ENCODE data around the gene METTL22. TPM values are rescaled to one million over a fixed set of nuclear protein-coding genes. Genes with fewer than 3 reads are reported as not detected.

METTL22 gene
- total RNA-seq, 2 donors from 2014 or later, result 29.8 to 65.9 TPM

DNA sequence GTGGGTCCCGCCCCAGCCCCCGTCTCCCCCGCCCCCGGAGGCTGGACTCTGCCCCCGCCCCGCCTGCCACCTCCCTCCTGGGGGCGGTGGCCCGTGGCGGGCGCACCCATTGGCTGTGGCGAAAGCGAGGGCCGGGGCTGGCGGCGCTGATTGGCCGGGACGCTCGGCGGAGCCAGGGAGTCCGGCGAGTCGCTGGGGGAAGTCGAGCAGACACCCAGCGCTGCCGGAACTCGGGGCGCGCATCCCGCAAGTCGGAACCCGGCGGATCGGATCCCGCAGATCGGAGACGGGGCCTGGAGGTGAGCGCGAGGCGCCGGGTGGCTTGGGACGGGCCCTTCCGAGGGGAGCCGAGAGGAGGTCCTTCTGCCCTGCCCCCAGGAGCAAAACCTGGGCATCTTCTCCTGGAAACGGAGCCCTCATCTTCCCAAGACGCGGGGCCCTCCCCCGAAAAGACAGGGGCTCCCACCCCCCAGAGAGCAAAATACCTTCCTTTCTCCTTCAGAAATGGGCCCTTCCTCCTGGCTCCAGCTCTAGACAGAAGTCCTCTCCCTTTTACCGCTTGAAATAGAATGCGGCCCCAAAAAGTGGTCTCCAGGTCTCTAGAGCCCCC lies 53.0 kb downstream of the METTL22 start, which contains the start of gene ABAT:
ABAT (plus strand) TSS at position 205 of the 610 bp plus-strand sequence. CDS start 61,123 bp downstream, outside the sequence.
- H3K4me1 Mint-ChIP-seq (ENCODE audit: low read depth in 2 of 2), result peaks cover 7 to 19% of the 10 kb centered on the region in 2 donors
- ATAC-seq, result peak; percentile 100
- no peaks in the 10 kb centered on the region for H3K9me3 Mint-ChIP-seq
- peak within 1 kb of the TSS; percentile 67 to 90 for H3K27ac Mint-ChIP-seq
- H3K27me3 Mint-ChIP-seq, result no peaks in the 10 kb centered on the region
- H3K4me3 Mint-ChIP-seq, result peak within 1 kb of the TSS; percentile 95
- peak; percentile 95 for DNase-seq (ENCODE audit: low spot score)
- H3K36me3 Mint-ChIP-seq, result peaks cover under 1% of the 10 kb centered on the region

DNA sequence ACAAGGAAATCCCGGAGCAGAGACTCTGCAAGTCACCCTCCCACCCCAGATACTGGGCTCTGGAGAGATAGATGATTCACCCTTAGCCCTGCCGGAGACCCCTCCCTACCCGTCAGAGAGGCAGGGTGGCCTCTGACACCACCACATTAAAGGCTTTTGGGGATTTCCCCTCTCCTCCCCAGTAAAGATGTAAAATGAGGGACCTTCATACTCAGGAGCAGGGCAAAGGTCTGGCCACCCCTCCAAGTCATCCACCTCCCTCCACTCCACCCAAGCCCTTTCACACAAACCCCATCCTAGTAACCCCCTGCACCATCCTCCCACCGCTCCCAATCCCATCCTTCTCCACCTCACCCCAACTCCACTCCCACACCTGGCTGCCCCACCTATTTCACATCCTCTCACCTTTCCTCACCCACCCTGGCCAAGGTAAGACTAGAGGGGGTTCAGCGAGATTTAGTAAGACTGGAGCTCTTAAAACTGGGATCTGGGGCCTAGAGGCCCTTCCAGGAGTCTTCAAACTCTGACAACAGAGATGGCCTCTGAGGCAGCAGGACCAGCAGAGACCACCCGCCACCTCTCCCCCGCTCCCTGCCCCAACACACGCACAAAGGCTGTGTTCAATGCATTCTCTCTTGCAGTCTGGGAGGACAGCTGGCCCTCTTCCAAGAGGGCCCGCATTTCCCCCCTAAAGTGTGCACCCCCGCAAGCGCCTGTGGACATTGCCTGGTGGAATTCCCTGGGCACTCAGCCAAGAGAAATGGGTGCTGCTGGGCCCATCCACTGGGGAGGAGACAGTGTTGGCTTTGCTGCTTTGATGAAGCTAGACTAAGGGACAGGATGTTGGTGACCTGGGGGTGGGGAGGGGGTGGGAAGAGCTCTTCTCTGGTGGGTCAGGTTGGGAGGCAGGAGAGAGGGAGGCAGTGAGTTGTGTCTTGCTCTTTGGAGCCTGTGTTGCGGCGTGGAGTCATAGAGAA lies 54.0 kb downstream of the METTL22 start:
- ATAC-seq (peak in 1 of 2 donors; percentile 31), DNase-seq (ENCODE audit: low spot score) (peak; percentile 62)
- Mint-ChIP-seq H3K27ac (peak overlapping the region; percentile 67 to 90), H3K4me1 (ENCODE audit: low read depth in 2 of 2) (peaks cover 7 to 24% of the 10 kb centered on the region in 2 donors), H3K36me3 (peaks cover 8% of the 10 kb centered on the region), H3K9me3 (no peaks in the 10 kb centered on the region), H3K4me3 (peak overlapping the region; percentile 95), H3K27me3 (no peaks in the 10 kb centered on the region)

DNA sequence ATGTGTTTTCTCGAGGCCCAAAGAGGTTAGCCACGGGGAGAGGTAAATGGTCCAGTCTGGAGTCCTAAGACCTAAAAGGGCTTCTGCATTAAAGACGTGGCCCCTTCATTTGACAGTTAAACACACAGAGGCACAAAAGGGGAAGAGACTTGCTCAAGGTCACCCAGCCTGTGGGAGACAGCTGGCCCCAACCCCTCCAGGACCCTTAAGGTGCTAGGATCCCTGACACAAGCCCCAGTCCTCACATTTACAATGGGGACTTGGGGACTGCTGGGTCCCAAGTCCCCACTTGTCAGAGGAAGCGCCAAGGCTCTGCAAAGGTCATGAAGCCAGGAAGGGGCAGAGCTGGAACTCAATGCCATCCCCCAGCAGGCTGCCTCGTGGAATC lies 54.7 kb downstream of the METTL22 start:
- Mint-ChIP-seq H3K4me3 (peak overlapping the region; percentile 63), H3K27ac (no peak overlapping the region), H3K9me3 (no peaks in the 10 kb centered on the region), H3K27me3 (no peaks in the 10 kb centered on the region), H3K4me1 (ENCODE audit: low read depth in 2 of 2) (peaks cover 7 to 26% of the 10 kb centered on the region in 2 donors), H3K36me3 (peaks cover 8% of the 10 kb centered on the region)
- ATAC-seq, result no peak
- no peak for DNase-seq (ENCODE audit: low spot score)

DNA sequence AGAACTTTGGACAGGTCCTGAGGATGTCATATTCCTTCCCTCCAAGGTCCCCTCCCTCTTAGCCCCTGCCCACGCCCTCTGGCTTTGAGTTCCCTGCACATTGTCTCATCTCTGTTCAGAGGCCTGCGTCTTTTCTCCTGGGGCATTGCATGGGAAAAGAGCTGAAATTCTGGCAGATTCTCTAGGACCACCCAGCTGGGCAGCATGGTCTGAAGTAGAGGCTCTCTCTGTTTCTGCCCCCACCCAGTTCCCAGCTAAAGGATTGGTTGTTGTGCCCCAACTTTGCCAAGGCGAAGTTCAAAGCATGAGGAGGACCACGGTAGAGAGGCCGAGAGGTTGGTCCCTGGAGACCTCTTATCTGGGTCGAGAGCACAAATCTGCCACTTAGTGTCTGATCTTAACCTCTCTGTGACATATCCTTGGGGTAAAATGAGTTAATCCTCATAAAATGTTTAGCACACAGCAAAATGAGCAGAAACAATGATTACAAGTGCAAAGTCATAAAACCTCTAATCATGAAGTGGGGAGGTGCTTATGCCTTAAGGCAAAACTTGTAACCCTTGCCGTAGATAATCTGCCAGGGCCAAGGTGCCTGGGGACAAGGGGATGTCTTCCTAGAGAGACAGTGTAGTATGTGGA lies 55.4 kb downstream of the METTL22 start:
- Mint-ChIP-seq H3K27ac (peak overlapping the region in 1 of 2 donors; percentile 45), H3K4me3 (no peak overlapping the region), H3K27me3 (no peaks in the 10 kb centered on the region), H3K4me1 (ENCODE audit: low read depth in 2 of 2) (peaks cover 7 to 26% of the 10 kb centered on the region in 2 donors), H3K36me3 (peaks cover 8% of the 10 kb centered on the region), H3K9me3 (no peaks in the 10 kb centered on the region)
- no peak for DNase-seq (ENCODE audit: low spot score)
- no peak for ATAC-seq

DNA sequence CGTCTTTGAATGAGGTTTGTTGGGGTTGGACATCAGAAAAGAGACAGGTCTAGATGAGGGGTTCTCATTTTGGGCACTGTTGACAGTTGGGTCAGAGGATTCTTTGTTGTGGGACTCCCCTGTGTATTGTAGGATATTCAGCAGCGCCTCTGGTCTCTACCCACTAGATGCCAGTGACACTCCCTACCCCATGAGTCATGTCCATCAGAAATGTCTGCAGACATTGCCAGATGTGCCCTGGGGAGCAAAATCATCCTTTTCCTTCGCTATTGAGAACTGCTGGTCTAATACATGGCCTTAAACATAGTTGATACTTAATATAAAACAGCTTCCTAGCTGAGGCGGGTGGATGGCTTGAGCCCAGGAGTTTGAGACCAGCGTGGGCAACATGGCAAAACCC lies 56.0 kb downstream of the METTL22 start:
- Mint-ChIP-seq H3K9me3 (no peaks in the 10 kb centered on the region), H3K4me3 (no peak overlapping the region), H3K27ac (no peak overlapping the region), H3K27me3 (no peaks in the 10 kb centered on the region), H3K4me1 (ENCODE audit: low read depth in 2 of 2) (peaks cover 7 to 26% of the 10 kb centered on the region in 2 donors), H3K36me3 (peaks cover 8% of the 10 kb centered on the region)
- no peak for ATAC-seq
- no peak for DNase-seq (ENCODE audit: low spot score)

DNA sequence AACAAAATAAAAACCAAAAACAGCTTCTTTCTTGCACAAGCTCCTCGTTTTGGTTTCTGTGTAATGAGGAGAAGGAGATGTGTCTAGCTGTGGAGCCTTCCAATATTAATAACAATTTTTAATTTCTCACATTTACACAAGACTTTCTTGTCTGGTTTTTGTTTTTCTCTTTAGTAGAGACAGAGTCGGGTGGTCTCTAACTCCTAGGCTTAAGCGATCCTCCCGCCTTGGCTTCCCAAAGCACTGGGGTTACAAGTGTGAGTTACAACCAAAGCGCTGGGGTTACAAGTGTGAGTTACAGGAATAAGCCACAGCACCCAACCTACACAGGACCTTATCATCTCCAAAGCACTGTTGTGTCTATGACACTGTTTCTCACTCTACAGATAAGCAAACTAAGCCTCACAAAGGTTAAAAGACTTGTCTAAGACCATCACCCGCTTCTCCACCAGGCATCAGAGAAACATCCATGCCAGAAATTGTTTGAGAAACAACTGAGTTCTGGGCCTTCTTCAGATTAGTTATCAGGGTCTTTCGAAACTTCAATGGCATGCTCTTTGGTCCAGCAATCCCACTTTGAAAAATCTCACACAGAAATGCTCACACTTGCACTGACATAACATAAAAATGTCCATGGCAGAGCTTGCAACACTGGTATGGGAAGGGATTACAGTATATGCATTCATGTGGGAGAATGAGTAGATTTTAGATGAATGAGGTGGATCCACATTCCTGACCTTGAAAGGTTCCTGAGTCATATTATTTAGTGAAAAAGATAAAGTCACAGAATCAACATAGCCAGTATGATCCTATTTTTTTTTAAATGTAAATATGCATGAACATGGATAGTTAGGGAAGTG lies 56.8 kb downstream of the METTL22 start:
- H3K27ac Mint-ChIP-seq, result no peak overlapping the region
- DNase-seq (ENCODE audit: low spot score) (no peak), ATAC-seq (no peak)
- H3K4me3 Mint-ChIP-seq, result no peak overlapping the region
- no peaks in the 10 kb centered on the region for H3K9me3 Mint-ChIP-seq
- peaks cover 7 to 26% of the 10 kb centered on the region in 2 donors for H3K4me1 Mint-ChIP-seq (ENCODE audit: low read depth in 2 of 2)
- H3K27me3 Mint-ChIP-seq, result no peaks in the 10 kb centered on the region
- H3K36me3 Mint-ChIP-seq, result peaks cover 8% of the 10 kb centered on the region

DNA sequence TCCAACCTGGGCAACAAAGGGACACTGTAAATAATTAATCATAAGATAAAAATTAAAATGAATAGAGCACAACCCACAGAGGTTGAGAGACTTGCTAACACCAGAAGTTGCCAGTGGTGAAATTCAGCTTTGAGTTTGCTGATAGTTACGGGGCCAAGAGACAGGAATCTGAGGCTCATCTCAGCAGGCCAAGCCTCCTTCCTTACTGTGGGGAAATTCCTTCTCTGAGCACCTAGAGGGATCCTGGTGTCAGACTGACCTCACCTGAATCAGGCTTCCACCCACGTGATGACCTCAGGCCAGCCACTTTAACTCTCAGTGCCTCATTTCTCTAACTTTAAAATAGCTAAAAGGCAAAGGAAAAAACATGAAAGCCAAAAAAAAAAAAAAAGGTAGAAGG lies 57.7 kb downstream of the METTL22 start:
- no peaks in the 10 kb centered on the region for H3K9me3 Mint-ChIP-seq
- H3K27me3 Mint-ChIP-seq, result no peaks in the 10 kb centered on the region
- ATAC-seq, result no peak
- DNase-seq (ENCODE audit: low spot score), result no peak
- peaks cover 8% of the 10 kb centered on the region for H3K36me3 Mint-ChIP-seq
- H3K4me3 Mint-ChIP-seq, result no peak overlapping the region
- H3K27ac Mint-ChIP-seq, result no peak overlapping the region
- peaks cover 7 to 22% of the 10 kb centered on the region in 2 donors for H3K4me1 Mint-ChIP-seq (ENCODE audit: low read depth in 2 of 2)

DNA sequence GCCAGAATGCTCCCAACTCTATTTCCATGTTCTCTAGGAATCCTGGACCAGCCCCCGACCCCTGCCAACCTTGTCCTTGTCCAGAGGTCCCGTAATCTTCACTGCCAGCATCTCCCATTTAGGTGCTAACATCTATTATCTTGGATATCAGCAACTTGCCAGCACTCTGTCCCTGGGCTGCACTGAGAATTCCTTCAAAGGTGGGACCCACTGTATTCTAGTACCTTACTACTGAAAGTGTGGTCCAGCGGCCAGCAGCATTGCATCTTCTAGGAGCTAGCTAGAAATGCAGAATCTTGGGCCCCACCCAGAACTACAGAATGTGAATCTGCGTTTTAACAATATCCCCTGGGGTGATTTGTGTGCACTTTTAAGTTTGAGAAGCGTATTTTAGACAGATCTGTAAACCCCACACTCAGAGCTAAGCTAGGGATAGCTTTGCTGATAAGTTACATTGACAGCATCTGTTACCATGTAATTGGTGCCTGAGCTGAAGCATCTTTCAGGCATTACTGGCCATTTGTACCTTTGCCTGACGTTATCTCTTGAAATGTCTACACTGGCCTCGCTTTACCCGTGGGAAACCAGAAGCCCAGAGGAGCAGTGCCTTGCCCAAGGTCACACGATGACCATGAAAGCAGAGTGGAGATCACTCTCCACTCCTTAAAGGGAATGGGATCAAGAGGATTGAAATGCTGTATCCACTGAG lies 61.2 kb downstream of the METTL22 start:
- Mint-ChIP-seq H3K27ac (no peak overlapping the region), H3K9me3 (no peaks in the 10 kb centered on the region), H3K4me1 (ENCODE audit: low read depth in 2 of 2) (peaks cover 0 to 12% of the 10 kb centered on the region in 2 donors), H3K27me3 (no peaks in the 10 kb centered on the region), H3K4me3 (no peak overlapping the region), H3K36me3 (peaks cover 8% of the 10 kb centered on the region)
- no peak for DNase-seq (ENCODE audit: low spot score)
- no peak for ATAC-seq

DNA sequence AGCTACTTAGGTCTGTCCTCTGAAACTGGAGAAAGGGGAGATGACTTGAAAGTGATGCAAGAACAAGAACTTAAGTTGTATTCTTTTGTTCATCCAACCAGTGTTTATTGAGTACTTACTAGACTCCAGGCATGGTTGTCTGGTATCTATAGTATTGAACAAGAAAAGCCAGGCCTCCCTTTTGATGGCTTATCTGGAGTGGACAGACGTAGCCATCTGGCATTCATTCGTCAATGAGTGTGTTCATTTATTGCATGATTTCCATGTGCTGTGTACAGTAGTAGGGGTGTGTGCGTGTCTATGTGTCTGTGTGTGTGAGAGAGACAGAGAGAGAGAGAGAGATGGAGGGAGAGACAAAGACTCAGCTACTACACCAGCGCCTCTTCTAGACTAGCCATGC lies 62.1 kb downstream of the METTL22 start:
- no peak overlapping the region for H3K4me3 Mint-ChIP-seq
- H3K9me3 Mint-ChIP-seq, result no peaks in the 10 kb centered on the region
- H3K27me3 Mint-ChIP-seq, result no peaks in the 10 kb centered on the region
- no peak for DNase-seq (ENCODE audit: low spot score)
- H3K36me3 Mint-ChIP-seq, result peaks cover 8% of the 10 kb centered on the region
- no peak overlapping the region for H3K27ac Mint-ChIP-seq
- peaks cover 0 to 9% of the 10 kb centered on the region in 2 donors for H3K4me1 Mint-ChIP-seq (ENCODE audit: low read depth in 2 of 2)
- peak in 1 of 2 donors; percentile 13 for ATAC-seq

DNA sequence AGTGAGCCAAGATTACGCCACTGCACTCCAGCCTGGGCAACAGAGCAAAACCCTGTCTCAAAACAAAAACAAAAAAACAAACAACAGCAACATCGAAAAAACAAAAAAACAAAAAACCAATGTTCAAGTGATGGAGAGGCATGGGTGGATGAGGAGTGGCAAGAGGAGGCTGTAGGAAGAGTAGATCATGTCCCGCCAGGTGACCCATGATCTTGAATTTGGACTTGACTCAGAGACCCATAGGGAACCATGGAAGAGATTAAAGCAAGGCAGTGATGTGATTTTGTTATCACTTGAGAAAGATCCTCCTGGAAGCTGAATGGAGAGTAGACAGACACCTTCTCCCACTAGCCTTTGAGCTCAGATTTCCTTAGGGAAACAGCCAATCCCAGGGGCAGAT lies 64.1 kb downstream of the METTL22 start:
- H3K27me3 Mint-ChIP-seq, result no peaks in the 10 kb centered on the region
- peaks cover 7% of the 10 kb centered on the region for H3K9me3 Mint-ChIP-seq
- no peak overlapping the region for H3K4me3 Mint-ChIP-seq
- H3K27ac Mint-ChIP-seq, result no peak overlapping the region
- H3K4me1 Mint-ChIP-seq (ENCODE audit: low read depth in 2 of 2), result peaks cover 0 to 4% of the 10 kb centered on the region in 2 donors
- ATAC-seq (no peak), DNase-seq (ENCODE audit: low spot score) (no peak)
- peaks cover 9% of the 10 kb centered on the region for H3K36me3 Mint-ChIP-seq

DNA sequence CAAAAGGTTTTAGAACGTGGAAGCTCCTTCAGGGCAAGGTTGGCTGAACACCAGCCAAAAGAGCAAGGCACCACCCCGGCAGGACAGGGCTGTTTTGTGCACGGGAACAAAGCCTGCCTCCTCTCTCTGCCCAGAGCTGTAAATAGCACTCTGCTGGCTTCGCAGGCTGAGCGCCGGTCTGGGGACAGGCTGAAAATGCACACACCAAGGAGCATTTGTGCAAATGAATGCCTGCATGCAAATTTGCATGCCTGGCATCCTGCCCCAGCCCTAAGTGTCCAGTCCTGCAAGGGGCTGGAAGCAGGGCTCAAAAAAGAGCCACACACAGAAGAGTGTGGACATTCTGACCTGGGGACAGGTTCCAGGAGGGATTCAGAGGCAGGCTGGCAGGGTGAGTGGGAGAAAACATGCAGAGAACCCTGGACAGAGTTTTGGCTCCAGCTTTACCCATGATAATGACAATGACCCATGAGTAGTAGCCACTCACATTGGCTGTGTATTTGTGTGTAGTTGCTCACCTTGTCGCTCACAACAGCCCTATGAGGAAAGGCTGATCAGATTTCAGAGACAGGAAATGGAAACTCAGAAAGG lies 64.6 kb downstream of the METTL22 start:
- H3K27ac Mint-ChIP-seq, result no peak overlapping the region
- ATAC-seq, result no peak
- no peaks in the 10 kb centered on the region for H3K27me3 Mint-ChIP-seq
- no peak overlapping the region for H3K4me3 Mint-ChIP-seq
- no peak for DNase-seq (ENCODE audit: low spot score)
- peaks cover 0 to 2% of the 10 kb centered on the region in 2 donors for H3K4me1 Mint-ChIP-seq (ENCODE audit: low read depth in 2 of 2)
- H3K36me3 Mint-ChIP-seq, result peaks cover 9% of the 10 kb centered on the region
- peaks cover 7% of the 10 kb centered on the region for H3K9me3 Mint-ChIP-seq

DNA sequence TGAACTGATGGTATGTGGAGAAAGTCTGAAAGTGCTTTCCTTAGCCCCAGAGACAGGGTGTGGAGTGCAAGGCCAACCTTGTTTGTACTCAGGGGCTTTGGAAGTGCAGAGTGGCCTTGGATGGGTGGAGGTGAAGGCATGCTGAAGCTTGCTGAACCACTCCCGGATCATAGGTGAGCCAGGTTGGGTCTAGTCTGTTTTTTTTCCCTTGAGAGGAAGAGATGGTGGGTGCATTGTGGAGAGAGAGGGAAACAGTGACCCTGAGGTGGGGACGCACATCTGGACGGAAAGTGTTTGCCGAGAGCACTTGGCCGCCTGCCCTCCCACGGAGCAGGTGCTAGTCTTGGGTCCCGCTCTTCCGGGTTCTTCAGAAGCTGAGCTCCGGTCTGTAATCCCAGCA lies 65.4 kb downstream of the METTL22 start:
- Mint-ChIP-seq H3K27me3 (no peaks in the 10 kb centered on the region), H3K36me3 (peaks cover 9% of the 10 kb centered on the region), H3K4me3 (no peak overlapping the region), H3K27ac (no peak overlapping the region), H3K4me1 (ENCODE audit: low read depth in 2 of 2) (peaks cover 0 to 2% of the 10 kb centered on the region in 2 donors), H3K9me3 (peaks cover 7% of the 10 kb centered on the region)
- DNase-seq (ENCODE audit: low spot score), result no peak
- ATAC-seq, result no peak

Measured in natural killer cell treated with Interleukin-12 subunit alpha and Interleukin-12 subunit beta and Interleukin-15 and Interleukin-18, amount 100 ng/mL, for 72 hours (primary cell).